H1 (cell line): ENCODE results near the gene GPR179. TPM values are rescaled to one million over a fixed set of nuclear protein-coding genes. Genes with fewer than 3 reads are reported as not detected.

Experiments used
- CTCF ChIA-PET: fragments of 300-600 bp; sonication (Branson Sonifier 250); formaldehyde crosslinking; loops from one replicate; lab custom pipeline; 2021; ENCODE audit not compliant: partially characterized antibody; lab: Charles Lee
- POLR2A ChIA-PET: fragments of 300-600 bp; sonication (Branson Sonifier 250); formaldehyde crosslinking; loops from one replicate; lab custom pipeline; 2021; ENCODE audit warnings: inconsistent platforms; ENCODE audit not compliant: partially characterized antibody; lab: Charles Lee
- DNase-seq, 2 experiments: peaks; one replicate each; pipeline versions ENCODE4 v3.0.0 to v3.0.0-alpha.2; 2010 to 2022; ENCODE audit warnings: low spot score in 2 of 2, low read depth in 1 of 2, mixed read lengths in 1 of 2
- FAIRE-seq: peaks from 2 replicates; lab custom pipeline; 2011; peaks lifted over from hg19 to GRCh38; lab: Jason Lieb, UNC
- H2AFZ ChIP-seq: 2 replicates; pipeline ENCODE4 v1.8.1; 2012; ENCODE audit warnings: low read length, inconsistent platforms
- H2AK5ac ChIP-seq: 2 replicates; pipeline ENCODE4 v1.6.1; 2013; ENCODE audit warnings: low read depth, low read length
- H2BK120ac ChIP-seq: replicated peaks from 2 replicates; pipeline ENCODE3; 2013; ENCODE audit warnings: low read depth, low read length, inconsistent platforms
- H2BK12ac ChIP-seq: 2 replicates; pipeline ENCODE4 v1.6.1; 2013; ENCODE audit warnings: low read depth, low read length
- H2BK15ac ChIP-seq: 2 replicates; pipeline ENCODE4 v1.6.1; 2013; ENCODE audit warnings: low read length
- H2BK20ac ChIP-seq: 2 replicates; pipeline ENCODE4 v1.6.1; 2013; ENCODE audit warnings: low read length
- H2BK5ac ChIP-seq: 2 replicates; pipeline ENCODE4 v1.6.1; 2013; ENCODE audit warnings: low read depth, low read length
- H3K14ac ChIP-seq: 2 replicates; pipeline ENCODE4 v1.6.1; 2013; ENCODE audit warnings: inconsistent platforms; ENCODE audit not compliant: insufficient read length
- H3K18ac ChIP-seq: 2 replicates; pipeline ENCODE4 v1.6.1; 2013; ENCODE audit warnings: low read length; ENCODE audit errors: extremely low read depth
- H3K23ac ChIP-seq: 2 replicates; pipeline ENCODE4 v1.6.1; 2013; ENCODE audit warnings: inconsistent platforms; ENCODE audit not compliant: insufficient read length
- H3K23me2 ChIP-seq: 2 replicates; pipeline ENCODE4 v1.6.1; 2013; ENCODE audit warnings: low read depth, low read length
- H3K27ac ChIP-seq: 2 replicates; pipeline ENCODE4 v1.6.1; 2011; ENCODE audit warnings: low read depth, low read length, inconsistent platforms
- H3K27me3 ChIP-seq, 4 experiments: replicated peaks in 1 of 4; 1 replicate in 1 of 4; 2 replicates in 3 of 4; pipeline versions ENCODE4 v1.6.1 to v1.8.1; 2011 to 2013; ENCODE audit warnings: low read length in 3 of 4, mild to moderate bottlenecking in 3 of 4, inconsistent platforms in 2 of 4, mixed read lengths in 2 of 4, moderate library complexity in 1 of 4; ENCODE audit not compliant: control insufficient read depth in 3 of 4, insufficient read depth in 3 of 4; ENCODE audit errors: extremely low read depth in 1 of 4
- H3K36me3 ChIP-seq, 4 experiments: 2 replicates each; pipeline versions ENCODE4 v1.6.1 to v1.8.1; 2011 to 2013; ENCODE audit warnings: mild to moderate bottlenecking in 4 of 4, low read length in 3 of 4, moderate library complexity in 2 of 4, control low read depth in 1 of 4, inconsistent platforms in 1 of 4; ENCODE audit not compliant: insufficient read depth in 4 of 4, control insufficient read depth in 2 of 4
- H3K4ac ChIP-seq: replicated peaks from 2 replicates; pipeline ENCODE3; 2013; ENCODE audit warnings: low read length, low read depth, mixed read lengths, inconsistent platforms; ENCODE audit not compliant: insufficient read length
- H3K4me1 ChIP-seq, 4 experiments: replicated peaks in 1 of 4; 1 replicate in 1 of 4; 2 replicates in 3 of 4; pipeline versions ENCODE4 v1.6.1 to v1.8.1; 2011 to 2013; ENCODE audit warnings: low read length in 3 of 4, inconsistent platforms in 2 of 4, mixed read lengths in 1 of 4; ENCODE audit not compliant: insufficient read depth in 4 of 4, control insufficient read depth in 3 of 4
- H3K4me2 ChIP-seq, 2 experiments: 2 replicates each; pipeline versions ENCODE4 v1.6.1 to v1.8.1; 2011 to 2013; ENCODE audit warnings: low read depth in 2 of 2, low read length in 2 of 2, control low read depth in 1 of 2, inconsistent platforms in 1 of 2, mild to moderate bottlenecking in 1 of 2; ENCODE audit not compliant: insufficient read depth in 1 of 2
- H3K4me3 ChIP-seq, 4 experiments: fragments of 200-600, 300-600 bp in 1 of 4; sonication (generic), shearing (Covaris generic), sonication (Bioruptor Twin) in 1 of 4; 2 replicates each; pipeline versions ENCODE4 v1.5.1 to v1.8.1; 2011 to 2016; ENCODE audit warnings: low read length in 4 of 4, low read depth in 3 of 4, control low read depth in 2 of 4, inconsistent platforms in 2 of 4, mild to moderate bottlenecking in 2 of 4, mixed read lengths in 1 of 4, moderate library complexity in 1 of 4; ENCODE audit not compliant: insufficient read depth in 2 of 4; ENCODE audit errors: extremely low read depth in 1 of 4
- H3K56ac ChIP-seq: replicated peaks from 2 replicates; pipeline ENCODE3; 2013; ENCODE audit warnings: low read depth, mild to moderate bottlenecking, mixed read lengths, low read length, inconsistent platforms; ENCODE audit not compliant: insufficient read length
- H3K79me1 ChIP-seq: 2 replicates; pipeline ENCODE4 v1.6.1; 2013; ENCODE audit warnings: low read depth, low read length, control low read depth
- H3K79me2 ChIP-seq, 2 experiments: 2 replicates each; pipeline versions ENCODE4 v1.6.1 to v1.8.1; 2012 to 2013; ENCODE audit warnings: low read length in 2 of 2, mild to moderate bottlenecking in 2 of 2, inconsistent platforms in 1 of 2; ENCODE audit not compliant: insufficient read depth in 2 of 2, control insufficient read depth in 1 of 2
- H3K9ac ChIP-seq, 4 experiments: replicated peaks in 1 of 4; 1 replicate in 1 of 4; 2 replicates in 3 of 4; pipeline versions ENCODE4 v1.6.1 to v1.8.1; 2011 to 2013; ENCODE audit warnings: low read depth in 3 of 4, low read length in 3 of 4, control low read depth in 2 of 4, mild to moderate bottlenecking in 2 of 4, moderate library complexity in 2 of 4, inconsistent platforms in 1 of 4; ENCODE audit errors: extremely low read depth in 1 of 4
- H3K9me3 ChIP-seq, 2 experiments: 2 replicates each; pipeline versions ENCODE4 v1.6.1 to v1.8.1; 2012 to 2013; ENCODE audit warnings: mild to moderate bottlenecking in 2 of 2, moderate library complexity in 2 of 2, control low read depth in 1 of 2, inconsistent platforms in 1 of 2, low read depth in 1 of 2, low read length in 1 of 2, mixed read lengths in 1 of 2; ENCODE audit not compliant: insufficient read depth in 2 of 2
- H4K20me1 ChIP-seq, 2 experiments: replicated peaks in 1 of 2; 2 replicates each; pipeline versions ENCODE3 to v1.8.1; 2011 to 2013; ENCODE audit warnings: inconsistent platforms in 2 of 2, low read length in 2 of 2, mild to moderate bottlenecking in 1 of 2; ENCODE audit not compliant: insufficient read depth in 2 of 2, control insufficient read depth in 1 of 2
- H4K5ac ChIP-seq: 2 replicates; pipeline ENCODE4 v1.6.1; 2013; ENCODE audit warnings: low read length, low read depth, mixed read lengths, inconsistent platforms; ENCODE audit not compliant: insufficient read length
- H4K8ac ChIP-seq: 2 replicates; pipeline ENCODE4 v1.8.0; 2013; ENCODE audit warnings: mild to moderate bottlenecking, moderate library complexity, low read length, inconsistent platforms; ENCODE audit not compliant: insufficient read depth; ENCODE audit errors: extremely low read depth
- H4K91ac ChIP-seq: replicated peaks from 2 replicates; pipeline ENCODE3; 2013; ENCODE audit warnings: low read length, mixed read lengths, inconsistent platforms; ENCODE audit not compliant: insufficient read length
- BRCA1 ChIP-seq: IDR thresholded peaks from 2 replicates; pipeline ENCODE4 v1.6.1; 2012; ENCODE audit warnings: low read depth, low read length, improper control_type of control experiment
- CHD2 ChIP-seq: IDR thresholded peaks from 2 replicates; pipeline ENCODE4 v1.6.1; 2012; ENCODE audit warnings: low read length, improper control_type of control experiment
- EZH2 ChIP-seq: fragments of 200-600 bp; sonication (generic); IDR thresholded peaks from 2 replicates; pipeline ENCODE4 v1.7.1; 2012; ENCODE audit warnings: low read depth, mild to moderate bottlenecking, moderate library complexity, low read length, inconsistent platforms; ENCODE audit not compliant: severe bottlenecking
- GABPA ChIP-seq: IDR thresholded peaks from 2 replicates; pipeline ENCODE4 v1.6.1; 2011; ENCODE audit warnings: mild to moderate bottlenecking, low read length, moderate library complexity, borderline replicate concordance; ENCODE audit not compliant: insufficient read depth
- HDAC6 ChIP-seq: IDR thresholded peaks from one replicate; pipeline ENCODE4 v1.7.1; 2012; ENCODE audit warnings: low read depth, mild to moderate bottlenecking, inconsistent platforms, low read length, moderate library complexity
- NANOG ChIP-seq: IDR thresholded peaks from 2 replicates; pipeline ENCODE4 v1.6.1; 2011; ENCODE audit warnings: low read length, low read depth, mild to moderate bottlenecking, inconsistent platforms; ENCODE audit not compliant: insufficient read depth, poor library complexity, severe bottlenecking
- RBBP5 ChIP-seq: IDR thresholded peaks from 2 replicates; pipeline ENCODE4 v1.7.1; 2012; ENCODE audit warnings: low read depth, mild to moderate bottlenecking, inconsistent platforms, low read length, moderate library complexity, borderline replicate concordance
- TAF1 ChIP-seq: IDR thresholded peaks from 2 replicates; pipeline ENCODE4 v1.6.1; 2011; ENCODE audit warnings: mild to moderate bottlenecking, low read depth, low read length
- WGBS, 2 experiments: shearing (Covaris generic) in 1 of 2; methylation state at CpG; one replicate each; pipeline versions ENCODE4 v1.1.6 to v1.1.7; 2013 to 2015; ENCODE audit warnings: low lambda C conversion rate in 2 of 2, mixed read lengths in 2 of 2, inconsistent platforms in 1 of 2, low coverage in 1 of 2, missing lambda C conversion rate in 1 of 2; ENCODE audit not compliant: insufficient replicate concordance in 2 of 2, insufficient coverage in 1 of 2, insufficient read length in 1 of 2; ENCODE audit errors: extremely low coverage in 1 of 2, missing lambda C conversion rate in 1 of 2; 5-methylcytosine and 5-hydroxymethylcytosine counted together
- polyA plus RNA-seq, 7 experiments: library from polyadenylated mRNA; depleted of rRNA in 3 of 7; stranded (reverse) in 5 of 7; unstranded in 2 of 7; fragments of >200 nt in 5 of 7; fragments of 200-250 nt in 2 of 7; gene quantifications; 1 replicate in 5 of 7; 2 replicates in 1 of 7; 4 replicates in 1 of 7; pipeline versions ENCODE4 v1.2.1 to v1.2.3, GENCODE V29; 2011 to 2013; ENCODE audit warnings: missing spikeins in 2 of 7, mixed read lengths in 2 of 7
- total RNA-seq: library from RNA; stranded (reverse); fragmentation: NEBNext Ultra II Directional; extraction: Animal tissue kit (Norgen Biotek cat#: 25700); gene quantifications from 2 replicates; pipeline ENCODE4 v1.2.1, GENCODE V29; 2021
- TF ChIP-seq, protein P1 (sequence below): IDR thresholded peaks from 2 replicates; pipeline ENCODE4 v1.6.1; 2012; ENCODE audit warnings: inconsistent platforms

Gene GPR179
- total and polyA plus RNA-seq, 2 of the 8 experiments (the other 6 are each of a cell fraction or from before 2014, with no cell fraction given) = 0.02 to 0.07 TPM

DNA sequence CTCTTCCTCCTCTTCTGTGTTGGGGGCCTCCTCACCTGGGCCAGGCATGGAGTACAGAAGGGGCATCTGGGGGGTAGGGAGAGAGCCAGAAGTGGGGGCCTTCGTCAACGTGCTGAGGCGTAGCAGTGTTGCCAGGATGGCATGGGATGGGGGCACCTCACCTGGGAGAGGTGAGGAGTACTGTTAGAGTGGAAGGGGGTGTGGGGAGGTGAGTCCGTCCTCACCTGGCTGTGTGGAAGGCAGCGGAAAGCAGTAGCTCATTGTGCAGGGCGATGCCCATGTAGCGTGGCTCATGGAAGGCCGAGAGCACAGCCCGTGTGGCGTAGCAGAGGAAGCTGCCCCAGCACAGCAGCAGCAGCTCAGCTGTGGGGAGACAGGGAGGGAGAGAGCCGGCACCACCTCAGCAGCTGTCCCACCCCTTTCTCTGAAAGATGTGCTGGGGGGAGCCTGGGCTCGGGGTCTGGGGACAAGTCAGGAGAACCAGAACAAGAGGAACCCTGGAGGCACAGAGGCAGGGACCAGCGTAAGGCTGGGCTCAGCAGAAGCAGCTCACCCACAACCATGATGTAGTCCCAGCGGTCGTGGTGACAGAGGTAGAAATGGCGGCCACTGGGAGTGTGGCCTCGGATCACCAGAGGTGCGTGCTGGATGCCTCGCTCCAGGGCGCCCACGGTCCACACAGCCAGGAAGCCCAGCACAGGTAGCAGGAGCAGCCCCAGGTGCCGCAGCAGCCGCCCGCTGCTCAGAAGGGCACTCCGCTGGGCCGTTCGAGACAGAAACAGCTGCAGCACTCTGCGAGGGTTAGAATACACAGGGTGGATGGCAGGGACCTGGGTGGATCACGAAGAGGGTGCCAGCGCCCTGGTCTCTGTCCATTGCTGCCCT is 9.0 kb downstream of the GPR179 start:
- H2BK120ac ChIP-seq = no peak overlapping the region
- no peaks in the 10 kb centered on the region for H3K9me3 ChIP-seq
- no peak for FAIRE-seq
- H4K5ac ChIP-seq = no peak overlapping the region
- no peak overlapping the region for H3K4me2 ChIP-seq
- H4K20me1 ChIP-seq = no peaks in the 10 kb centered on the region
- no peak overlapping the region for H2AFZ ChIP-seq
- no peaks in the 10 kb centered on the region for H3K23me2 ChIP-seq
- no peak overlapping the region for H3K27ac ChIP-seq
- H3K4ac ChIP-seq = no peak overlapping the region
- H2AK5ac ChIP-seq = peak overlapping the region; percentile 82; the same call in 1 of the 2 replicates
- H3K4me3 ChIP-seq = no peak overlapping the region
- no peak overlapping the region; the same call in 1 of the 2 replicates for H4K8ac ChIP-seq
- ChIA-PET CTCF (interaction anchor here (1.2 to 12.0 kb wide), 13 partner anchors 10 to 203 kb away, joined by 3 to 192 read pairs (median 39); partner anchors contain the start of genes GPR179 and SOCS7), POLR2A (interaction anchor here (0.9 to 4.5 kb wide), 6 partner anchors 9 to 81 kb away, joined by 3 to 28 read pairs (median 5); partner anchors contain the start of gene SOCS7)
- H3K79me2 ChIP-seq = no peaks in the 10 kb centered on the region
- DNase-seq = no peak
- no peak overlapping the region for H2BK20ac ChIP-seq
- no peaks in the 10 kb centered on the region for H3K79me1 ChIP-seq
- WGBS, 2 experiments = 92% methylated on average over 27 of the region's 30 CpGs; no CpG with 5 or more reads in 1 of the 2 experiments
- no peaks in the 10 kb centered on the region for H3K36me3 ChIP-seq
- peaks cover 0 to 5% (median 0%) of the 10 kb centered on the region in 4 experiments; a peak in 2 of 7 replicates for H3K4me1 ChIP-seq
- no peak overlapping the region; the same call in 1 of the 2 replicates for H3K18ac ChIP-seq
- H3K9ac ChIP-seq = no peak overlapping the region
- H3K56ac ChIP-seq = no peak overlapping the region
- H3K23ac ChIP-seq = no peak overlapping the region
- H3K14ac ChIP-seq = no peak overlapping the region
- 0 out of 2 replicates have a peak overlapping the region, but pooled peaks have one; percentile 71 for H2BK5ac ChIP-seq
- peak overlapping the region; percentile 79 for H4K91ac ChIP-seq
- H2BK15ac ChIP-seq = peak overlapping the region; percentile 88; the same call in 1 of the 2 replicates
- no peaks in the 10 kb centered on the region for H3K27me3 ChIP-seq
- H2BK12ac ChIP-seq = peak overlapping the region; percentile 80; the same call in 1 of the 2 replicates
- TF ChIP-seq CHD2 (no peak), NANOG (no peak), EZH2 (no peak), TAF1 (no peak), BRCA1 (no peak), GABPA (no peak), HDAC6 (no peak), RBBP5 (no peak)
- TF ChIP-seq, protein P1, sequence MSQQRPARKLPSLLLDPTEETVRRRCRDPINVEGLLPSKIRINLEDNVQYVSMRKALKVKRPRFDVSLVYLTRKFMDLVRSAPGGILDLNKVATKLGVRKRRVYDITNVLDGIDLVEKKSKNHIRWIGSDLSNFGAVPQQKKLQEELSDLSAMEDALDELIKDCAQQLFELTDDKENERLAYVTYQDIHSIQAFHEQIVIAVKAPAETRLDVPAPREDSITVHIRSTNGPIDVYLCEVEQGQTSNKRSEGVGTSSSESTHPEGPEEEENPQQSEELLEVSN = no peak
